ENCODE measurements around the gene LNX1. TPM values are rescaled to one million over a fixed set of nuclear protein-coding genes. Genes with fewer than 3 reads are reported as not detected.

LNX1 gene
- total RNA-seq, 4 donors from 2014 or later: 11.9 to 66.5 (median 41.3) TPM

DNA sequence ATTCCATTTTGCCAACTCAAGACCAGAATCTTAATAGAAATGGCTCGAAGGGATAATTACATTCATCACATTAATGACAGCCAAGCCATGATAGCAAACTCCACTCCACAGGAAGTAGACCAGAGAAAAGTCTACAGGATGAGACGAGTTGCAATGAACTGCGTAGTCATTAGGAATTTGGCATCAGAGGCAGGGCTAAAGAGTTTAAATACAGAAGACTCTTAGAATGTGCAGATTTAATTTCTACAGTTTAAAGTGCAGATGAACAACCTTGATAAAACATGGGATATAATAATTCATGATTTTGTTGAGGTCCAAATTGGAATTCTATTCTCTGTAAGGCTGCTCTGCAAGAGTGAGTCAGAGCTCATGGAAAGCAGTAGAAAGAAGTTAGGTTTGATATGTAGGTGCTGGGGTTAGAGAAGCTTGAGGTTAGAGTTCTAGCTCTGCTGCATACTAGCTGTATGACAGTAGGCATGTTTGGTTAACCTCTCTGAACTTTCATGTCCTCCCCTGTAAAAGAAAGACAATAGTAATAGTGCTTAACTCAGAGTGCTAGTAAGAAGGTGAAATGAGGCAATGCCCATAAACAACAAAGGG is 32.2 kb downstream of the LNX1 start:
- TF ChIP-seq, protein P1, sequence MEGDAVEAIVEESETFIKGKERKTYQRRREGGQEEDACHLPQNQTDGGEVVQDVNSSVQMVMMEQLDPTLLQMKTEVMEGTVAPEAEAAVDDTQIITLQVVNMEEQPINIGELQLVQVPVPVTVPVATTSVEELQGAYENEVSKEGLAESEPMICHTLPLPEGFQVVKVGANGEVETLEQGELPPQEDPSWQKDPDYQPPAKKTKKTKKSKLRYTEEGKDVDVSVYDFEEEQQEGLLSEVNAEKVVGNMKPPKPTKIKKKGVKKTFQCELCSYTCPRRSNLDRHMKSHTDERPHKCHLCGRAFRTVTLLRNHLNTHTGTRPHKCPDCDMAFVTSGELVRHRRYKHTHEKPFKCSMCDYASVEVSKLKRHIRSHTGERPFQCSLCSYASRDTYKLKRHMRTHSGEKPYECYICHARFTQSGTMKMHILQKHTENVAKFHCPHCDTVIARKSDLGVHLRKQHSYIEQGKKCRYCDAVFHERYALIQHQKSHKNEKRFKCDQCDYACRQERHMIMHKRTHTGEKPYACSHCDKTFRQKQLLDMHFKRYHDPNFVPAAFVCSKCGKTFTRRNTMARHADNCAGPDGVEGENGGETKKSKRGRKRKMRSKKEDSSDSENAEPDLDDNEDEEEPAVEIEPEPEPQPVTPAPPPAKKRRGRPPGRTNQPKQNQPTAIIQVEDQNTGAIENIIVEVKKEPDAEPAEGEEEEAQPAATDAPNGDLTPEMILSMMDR (IDR thresholded peaks at IDR 0.05; ENCODE audit: low read depth): no peak

DNA sequence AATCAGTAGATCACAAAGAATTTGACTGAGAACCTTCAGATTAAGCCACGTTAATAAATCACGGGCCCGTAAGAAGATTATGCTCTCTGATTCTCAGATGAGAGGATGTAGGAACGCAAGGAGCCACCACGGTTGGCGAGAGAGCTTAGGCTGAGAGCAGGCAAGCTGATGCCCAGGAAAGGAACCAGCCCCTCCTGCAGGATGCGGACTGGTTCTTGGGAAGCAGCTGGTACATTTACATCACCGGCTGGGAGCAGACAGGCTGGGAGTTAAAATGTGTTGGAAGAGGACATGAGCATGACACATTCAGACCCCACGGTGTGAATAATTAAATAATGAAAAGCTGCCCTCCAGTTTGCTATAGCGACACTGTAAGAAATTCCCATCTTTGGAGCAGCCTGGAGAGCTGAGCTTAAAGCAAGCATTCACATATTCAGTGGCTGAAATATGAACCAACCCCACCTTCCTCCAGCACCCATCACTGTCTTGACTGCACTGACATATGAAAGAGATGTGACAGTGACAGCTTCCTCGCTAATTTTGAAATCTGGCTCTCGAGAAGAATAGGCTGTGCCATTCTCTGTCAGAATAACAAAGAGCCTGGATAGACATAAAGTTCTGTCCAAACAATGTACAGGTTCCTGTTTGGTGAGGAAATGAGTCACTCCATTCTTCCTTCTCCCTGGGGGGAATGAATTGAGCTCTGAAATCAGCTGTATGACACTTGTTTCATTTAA is 33.1 kb downstream of the LNX1 start:
- TF ChIP-seq, protein P1 (IDR thresholded peaks at IDR 0.05; ENCODE audit: low read depth): no peak

DNA sequence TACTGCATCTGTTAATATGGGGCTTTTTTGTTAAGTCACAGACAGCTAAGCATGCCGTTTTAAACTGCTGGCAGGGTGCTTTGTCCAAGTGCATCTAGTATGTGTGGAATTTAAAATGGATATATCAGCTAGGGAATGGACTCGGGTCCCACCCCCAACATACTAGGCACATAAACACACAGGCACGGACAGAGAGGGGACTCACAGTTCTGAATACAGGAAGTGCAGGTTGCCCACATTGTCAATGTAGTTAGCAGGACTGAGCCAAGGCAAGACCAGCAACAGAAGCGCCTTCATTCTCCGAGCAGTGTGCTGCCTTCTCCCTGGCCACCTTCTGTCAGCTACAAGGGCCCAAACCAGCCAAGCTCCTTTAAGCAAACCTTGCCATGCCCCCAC is 33.6 kb downstream of the LNX1 start:
- TF ChIP-seq, protein P1 (IDR thresholded peaks at IDR 0.05; ENCODE audit: low read depth): no peak

DNA sequence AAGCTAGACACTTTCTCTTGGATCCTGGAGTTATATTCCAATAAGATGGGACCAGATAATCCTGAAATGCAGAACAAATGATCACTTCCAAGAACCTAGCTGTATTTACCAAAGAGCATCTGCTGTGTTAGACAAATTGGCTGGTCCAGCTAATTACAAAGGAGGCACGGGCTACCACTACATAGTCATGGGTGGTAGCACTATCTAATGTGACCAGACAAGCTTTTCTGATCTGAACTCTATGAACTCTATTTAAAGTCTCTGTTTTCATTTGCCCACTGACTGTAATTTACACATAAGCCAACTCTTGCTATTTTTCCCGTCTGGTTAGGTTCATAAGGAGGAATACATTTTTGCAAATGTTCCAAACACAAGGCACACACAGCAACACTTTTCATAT is 34.6 kb downstream of the LNX1 start:
- TF ChIP-seq, protein P1 (IDR thresholded peaks at IDR 0.05; ENCODE audit: low read depth): no peak

DNA sequence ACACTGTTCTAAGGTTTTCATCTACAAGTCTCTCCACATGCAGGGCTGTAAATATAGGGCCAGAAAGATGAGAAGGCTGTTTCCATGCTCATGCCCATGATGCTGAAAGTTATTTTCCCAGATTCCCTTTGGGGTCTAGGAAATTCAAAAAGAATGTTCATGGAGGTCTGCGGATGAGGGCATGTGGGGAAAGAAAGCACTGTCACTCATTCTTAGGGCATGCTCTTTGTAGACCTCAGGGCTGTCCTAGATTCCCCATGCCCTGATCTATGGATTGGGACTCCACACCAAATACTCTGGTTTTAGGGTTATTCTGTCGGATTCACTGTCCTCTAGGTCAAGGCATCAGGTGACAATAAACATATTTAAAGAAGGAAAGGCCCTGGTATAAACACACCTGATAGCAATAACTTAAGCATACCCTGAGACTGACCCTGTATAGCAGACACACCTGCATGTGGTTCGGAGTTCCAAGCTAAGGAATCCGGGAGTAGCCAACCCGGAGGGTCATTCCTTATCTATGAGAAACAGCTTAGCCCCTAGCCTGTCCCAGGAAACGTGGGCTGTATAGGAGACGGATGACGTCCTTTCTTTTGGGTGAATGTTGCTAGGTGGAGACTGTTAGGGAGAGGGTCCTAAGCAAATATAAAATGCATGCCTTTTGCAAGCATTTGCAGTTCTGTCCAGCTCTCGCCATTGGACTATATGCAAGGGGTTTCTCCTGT is 37.6 kb downstream of the LNX1 start:
- TF ChIP-seq, protein P1 (IDR thresholded peaks at IDR 0.05; ENCODE audit: low read depth): no peak

DNA sequence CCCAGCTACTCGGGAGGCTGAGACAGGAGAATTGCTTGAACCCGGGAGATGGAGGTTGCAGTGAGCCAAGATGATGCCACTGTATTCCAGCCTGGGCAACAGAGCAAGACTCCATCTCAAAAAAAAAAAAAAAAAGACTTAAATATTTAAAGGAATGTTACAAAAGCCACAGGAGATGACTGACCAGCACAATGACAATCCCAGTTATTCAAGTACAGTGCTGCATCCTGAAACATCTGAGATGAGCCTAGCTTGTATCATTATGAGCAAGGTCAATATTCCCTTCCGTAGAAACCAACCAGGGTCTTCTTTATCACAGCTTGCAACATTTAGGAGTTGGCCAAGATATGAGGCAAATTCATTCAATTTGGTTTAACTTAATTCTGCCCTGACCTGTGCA is 38.6 kb downstream of the LNX1 start:
- TF ChIP-seq, protein P1 (IDR thresholded peaks at IDR 0.05; ENCODE audit: low read depth): no peak

DNA sequence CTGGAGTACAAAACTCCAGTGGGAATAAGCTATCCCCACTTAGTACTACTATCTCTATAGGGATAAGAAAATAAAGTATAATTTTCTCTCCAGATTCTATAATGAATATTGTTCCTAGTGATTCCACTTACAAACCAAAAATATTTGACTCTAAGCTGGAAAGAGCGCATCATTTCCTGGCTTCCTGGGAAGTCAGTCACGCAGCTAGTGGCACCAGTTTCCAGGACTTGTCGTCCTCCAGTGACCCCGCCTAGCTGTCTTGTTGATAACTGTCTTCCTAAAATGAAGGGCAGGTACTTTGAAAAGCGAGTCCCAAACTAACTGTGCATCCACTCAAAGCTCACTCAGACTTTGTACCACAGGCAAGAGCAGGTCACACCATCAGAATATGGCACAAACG is 39.3 kb downstream of the LNX1 start:
- TF ChIP-seq, protein P1 (IDR thresholded peaks at IDR 0.05; ENCODE audit: low read depth): no peak
